Measurements from ENCODE around the gene SAG. TPM values are rescaled to one million over a fixed set of nuclear protein-coding genes. Genes with fewer than 3 reads are reported as not detected.

The SAG gene
- total and polyA plus RNA-seq, 8 donors: not detected

GRCh38 chr2:233338046-233338445 lies 30.4 kb downstream of the SAG start:
- ATAC-seq (no peak), FAIRE-seq (no peak), DNase-seq (no peak)
- 77 to 78% methylated on average over 5 of the region's 5 CpGs for WGBS, 2 donors
- TF ChIP-seq, protein P1, sequence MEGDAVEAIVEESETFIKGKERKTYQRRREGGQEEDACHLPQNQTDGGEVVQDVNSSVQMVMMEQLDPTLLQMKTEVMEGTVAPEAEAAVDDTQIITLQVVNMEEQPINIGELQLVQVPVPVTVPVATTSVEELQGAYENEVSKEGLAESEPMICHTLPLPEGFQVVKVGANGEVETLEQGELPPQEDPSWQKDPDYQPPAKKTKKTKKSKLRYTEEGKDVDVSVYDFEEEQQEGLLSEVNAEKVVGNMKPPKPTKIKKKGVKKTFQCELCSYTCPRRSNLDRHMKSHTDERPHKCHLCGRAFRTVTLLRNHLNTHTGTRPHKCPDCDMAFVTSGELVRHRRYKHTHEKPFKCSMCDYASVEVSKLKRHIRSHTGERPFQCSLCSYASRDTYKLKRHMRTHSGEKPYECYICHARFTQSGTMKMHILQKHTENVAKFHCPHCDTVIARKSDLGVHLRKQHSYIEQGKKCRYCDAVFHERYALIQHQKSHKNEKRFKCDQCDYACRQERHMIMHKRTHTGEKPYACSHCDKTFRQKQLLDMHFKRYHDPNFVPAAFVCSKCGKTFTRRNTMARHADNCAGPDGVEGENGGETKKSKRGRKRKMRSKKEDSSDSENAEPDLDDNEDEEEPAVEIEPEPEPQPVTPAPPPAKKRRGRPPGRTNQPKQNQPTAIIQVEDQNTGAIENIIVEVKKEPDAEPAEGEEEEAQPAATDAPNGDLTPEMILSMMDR (IDR thresholded peaks at IDR 0.05): no peak
- Histone ChIP-seq H3K27ac (no peak overlapping the region), H3K27me3 (no peaks in the 10 kb centered on the region), H3K36me3 (no peaks in the 10 kb centered on the region), H3K4me3 (no peak overlapping the region), H3K9me3 (no peaks in the 10 kb centered on the region), H3K4me1 (no peaks in the 10 kb centered on the region)
- intact Hi-C loops (cut with DNase I): no loop called here

- Histone ChIP-seq H3K27ac (no peak overlapping the region), H3K36me3 (no peaks in the 10 kb centered on the region), H3K4me3 (no peak overlapping the region), H3K4me1 (no peaks in the 10 kb centered on the region), H3K9me3 (no peaks in the 10 kb centered on the region), H3K27me3 (no peaks in the 10 kb centered on the region)
- ATAC-seq (no peak), FAIRE-seq (no peak), DNase-seq (no peak)
- intact Hi-C loops (cut with DNase I): no loop called here
- TF ChIP-seq, protein P1 (IDR thresholded peaks at IDR 0.05): no peak
- WGBS, 2 donors: 84 to 91% methylated on average over 3 of the region's 3 CpGs
Measured at GRCh38 chr2:233338812-233339368, 31.3 kb downstream of the SAG start.

DNA sequence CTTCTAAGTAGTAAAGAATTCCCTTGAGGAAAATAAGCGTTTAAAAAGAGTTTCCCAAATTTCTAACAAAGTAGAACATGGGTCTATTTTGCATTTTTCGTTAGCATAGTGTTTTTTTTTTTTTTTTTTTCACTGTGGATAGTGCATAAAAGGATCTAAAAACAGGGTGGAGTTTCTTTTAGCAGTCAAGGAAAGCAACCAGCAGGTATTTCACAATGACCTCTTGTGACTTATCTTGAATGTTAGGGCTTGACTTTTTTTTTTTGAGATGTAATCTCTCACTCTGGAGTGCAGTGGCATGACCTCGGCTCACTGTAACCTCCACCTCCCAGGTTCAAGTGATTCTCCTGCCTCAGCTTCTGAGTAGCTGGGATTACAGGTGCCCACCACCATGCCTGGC lies 31.8 kb downstream of the SAG start:
- DNase-seq (no peak), ATAC-seq (no peak), FAIRE-seq (no peak)
- no peaks in the 10 kb centered on the region for H3K4me1 ChIP-seq
- H3K4me3 ChIP-seq: no peak overlapping the region
- TF ChIP-seq, protein P1 (IDR thresholded peaks at IDR 0.05): no peak
- H3K9me3 ChIP-seq: no peaks in the 10 kb centered on the region
- intact Hi-C loops (cut with DNase I): no loop called here
- no peak overlapping the region for H3K27ac ChIP-seq
- H3K27me3 ChIP-seq: no peaks in the 10 kb centered on the region
- no peaks in the 10 kb centered on the region for H3K36me3 ChIP-seq
- 57 to 80% methylated on average over 3 of the region's 3 CpGs for WGBS, 2 donors

GRCh38 chr2:233341296-233341695 lies 33.7 kb downstream of the SAG start:
- no peaks in the 10 kb centered on the region for H3K27me3 ChIP-seq
- DNase-seq: no peak
- 94 to 95% methylated on average over 3 of the region's 3 CpGs for WGBS, 2 donors
- no peak for ATAC-seq
- no peaks in the 10 kb centered on the region for H3K9me3 ChIP-seq
- no peak overlapping the region for H3K4me3 ChIP-seq
- intact Hi-C loops (cut with DNase I): no loop called here
- TF ChIP-seq, protein P1 (IDR thresholded peaks at IDR 0.05): no peak
- H3K36me3 ChIP-seq: no peaks in the 10 kb centered on the region
- no peak overlapping the region for H3K27ac ChIP-seq
- H3K4me1 ChIP-seq: no peaks in the 10 kb centered on the region
- no peak for FAIRE-seq

- ATAC-seq: no peak
- Histone ChIP-seq H3K9me3 (no peaks in the 10 kb centered on the region), H3K36me3 (no peaks in the 10 kb centered on the region), H3K4me3 (no peak overlapping the region), H3K27ac (no peak overlapping the region), H3K27me3 (no peaks in the 10 kb centered on the region), H3K4me1 (no peaks in the 10 kb centered on the region)
- intact Hi-C loops (cut with DNase I): no loop called here
- WGBS, 2 donors: 69 to 77% methylated on average over 5 of the region's 5 CpGs
- FAIRE-seq: no peak
- TF ChIP-seq, protein P1 (IDR thresholded peaks at IDR 0.05): no peak
- no peak for DNase-seq
Measured at GRCh38 chr2:233342301-233342700, 34.7 kb downstream of the SAG start.
